HG03575 (cell line): Measurements from ENCODE around the gene MAML3.

Source experiments
- ATAC-seq: cut with Tn5 transposase; IDR thresholded peaks from one replicate; pipeline ENCODE4 v1.9.1; 2021; ENCODE audit not compliant: unreplicated experiment, insufficient number of reproducible peaks, low FRiP score; ENCODE audit errors: extremely low read depth

The MAML3 gene

GRCh38 chr4:139686130-139686529 is 467.9 kb downstream of the MAML3 start:
- ATAC-seq = no peak

- no peak for ATAC-seq
Observed at GRCh38 chr4:139685180-139685579, 468.8 kb downstream of the MAML3 start.

- no peak for ATAC-seq
Observed at GRCh38 chr4:139684351-139684750, 469.6 kb downstream of the MAML3 start.

DNA sequence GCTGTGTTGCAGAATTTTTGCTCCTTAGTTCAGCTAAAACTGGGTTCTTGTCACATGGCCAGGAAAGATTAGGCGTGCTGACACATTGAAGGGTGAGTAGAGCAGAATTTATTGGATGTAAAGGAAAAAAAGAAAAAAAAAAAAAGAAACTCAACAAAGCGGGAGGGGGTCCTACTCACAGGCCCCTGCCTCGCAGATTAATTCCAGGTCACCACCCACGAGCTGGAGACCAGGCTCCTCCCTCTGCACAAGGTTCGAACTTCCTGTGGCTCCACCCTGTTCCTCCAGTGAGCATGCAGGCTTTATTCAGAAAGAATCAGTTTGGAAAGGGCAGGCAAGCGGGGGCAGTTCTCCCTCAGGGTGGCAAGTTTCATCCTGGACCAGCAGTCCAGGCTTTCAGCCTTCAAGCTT is 471.2 kb downstream of the MAML3 start:
- no peak for ATAC-seq

DNA sequence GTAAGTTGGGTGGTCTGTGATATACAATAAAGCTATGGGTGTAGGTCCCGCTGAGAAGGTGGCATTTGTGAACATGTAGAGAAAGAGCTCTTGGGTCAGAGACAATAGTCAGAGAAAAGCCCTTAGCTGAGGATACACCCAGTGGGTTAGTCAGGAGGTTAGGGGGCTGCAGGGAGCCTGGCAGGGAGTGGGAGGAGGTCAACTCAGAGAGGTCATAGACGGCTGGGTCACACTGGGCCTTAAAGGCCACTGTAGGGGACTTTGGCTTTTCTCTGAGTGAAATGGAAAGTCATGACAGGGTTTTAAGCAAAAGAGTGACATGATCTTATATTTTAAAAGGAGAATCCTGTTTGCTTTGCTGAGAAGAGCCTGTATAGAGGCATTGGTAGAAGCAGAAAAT is 471.7 kb downstream of the MAML3 start:
- no peak for ATAC-seq

DNA sequence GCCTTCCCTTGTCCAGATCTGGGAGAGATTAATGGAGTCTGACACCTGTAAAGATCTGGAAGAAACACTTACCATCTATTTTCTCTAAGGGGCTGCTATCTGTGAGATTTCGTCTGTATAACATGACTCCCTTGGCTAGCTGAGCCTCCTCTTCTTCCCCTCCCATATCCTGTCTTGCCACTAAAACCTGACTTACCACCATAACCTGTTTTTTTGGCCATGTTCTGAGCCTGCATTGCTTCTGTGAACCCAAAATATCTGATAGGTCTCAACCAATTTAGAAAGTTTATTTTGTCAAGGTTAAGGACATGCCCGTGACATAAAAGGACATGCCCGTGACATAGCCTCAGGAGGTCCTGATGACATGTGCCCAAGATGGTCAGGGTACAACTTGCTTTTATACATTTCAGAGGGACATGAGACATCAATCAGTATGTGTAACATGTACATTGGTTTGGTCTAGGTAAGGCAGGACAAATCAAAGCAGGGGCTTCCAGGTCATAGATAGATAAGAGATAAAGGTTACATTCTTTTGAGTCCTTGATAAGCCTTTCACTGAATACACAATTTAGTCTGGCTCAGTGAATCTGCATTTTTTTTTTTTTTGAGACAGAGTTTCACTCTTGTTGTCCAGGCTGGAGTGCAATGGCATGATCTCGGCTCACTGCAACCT is 476.9 kb downstream of the MAML3 start:
- no peak for ATAC-seq

DNA sequence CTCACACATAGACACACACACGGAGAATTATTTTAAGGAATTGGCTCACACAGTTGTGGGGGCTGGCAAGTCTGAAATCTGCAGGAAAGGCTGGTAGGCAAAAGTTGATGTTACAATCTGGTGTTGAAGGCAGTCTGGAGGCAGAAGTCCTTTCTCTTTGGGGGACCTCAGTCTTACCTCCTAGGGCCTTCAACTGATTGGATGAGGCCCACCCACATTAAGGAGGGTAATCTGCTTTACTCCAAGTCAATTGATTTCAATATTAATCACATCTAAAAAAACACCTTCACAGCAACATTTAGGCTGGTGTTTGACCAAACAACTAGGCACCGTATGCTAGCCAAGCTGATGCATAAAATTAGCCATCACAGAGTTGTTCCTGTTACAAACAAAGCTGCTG is 477.6 kb downstream of the MAML3 start:
- ATAC-seq = no peak

- ATAC-seq = no peak
Observed at GRCh38 chr4:139675651-139676050, 478.3 kb downstream of the MAML3 start.

DNA sequence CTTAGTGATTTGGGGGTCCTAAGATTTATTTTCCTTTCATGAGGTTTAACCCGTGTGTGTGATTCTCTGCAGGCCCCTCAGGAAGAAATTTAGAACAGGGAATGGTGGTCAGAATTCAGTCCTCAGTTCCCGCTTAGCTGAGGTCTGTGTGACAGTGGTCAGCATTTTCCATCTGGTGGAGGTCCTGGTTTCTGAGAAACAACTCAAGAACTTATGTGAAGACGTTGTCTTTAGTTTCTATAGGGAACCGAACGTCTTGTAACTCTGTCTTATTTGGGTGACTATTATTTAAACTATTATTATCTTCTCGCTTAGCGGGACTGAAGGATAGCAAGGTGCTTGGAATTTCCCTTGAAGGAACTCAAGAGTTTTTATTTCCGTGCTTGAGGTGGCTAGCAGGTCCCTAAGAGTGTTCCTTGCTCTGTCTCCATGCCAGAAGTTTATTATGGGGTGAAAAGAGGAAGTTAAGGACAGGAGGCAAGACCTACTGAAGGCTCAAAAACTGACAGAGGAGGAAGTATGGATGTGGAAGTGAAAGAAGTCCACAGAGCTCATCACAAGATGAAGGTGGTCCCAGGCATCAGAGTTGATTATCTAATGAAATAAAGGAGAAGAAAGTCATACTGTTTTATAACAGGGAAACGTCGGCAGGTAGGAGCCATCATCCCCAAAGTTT is 479.0 kb downstream of the MAML3 start:
- no peak for ATAC-seq

- no peak for ATAC-seq
Observed at GRCh38 chr4:139672732-139673131, 481.3 kb downstream of the MAML3 start.

GRCh38 chr4:139672215-139672614 is 481.8 kb downstream of the MAML3 start:
- ATAC-seq = no peak

DNA sequence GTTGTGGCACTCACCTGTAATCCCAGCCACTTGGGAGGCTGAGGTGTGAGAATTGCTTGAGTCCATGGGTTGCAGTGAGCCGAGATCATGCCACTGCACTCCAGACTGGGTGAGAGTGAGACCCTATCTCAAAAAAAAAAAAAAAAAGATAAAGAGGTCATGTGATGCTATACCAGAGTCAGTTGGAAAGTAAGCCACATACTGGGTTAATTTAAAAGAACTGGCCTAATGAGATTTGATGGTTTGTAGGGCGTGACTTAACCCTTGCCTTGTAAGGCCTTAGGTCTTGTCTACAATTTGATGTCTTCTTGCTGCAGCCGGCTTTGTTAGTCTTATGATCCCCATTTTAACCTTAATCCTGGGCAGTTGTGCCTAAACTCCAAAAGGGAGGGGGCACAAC is 483.2 kb downstream of the MAML3 start:
- ATAC-seq = no peak

DNA sequence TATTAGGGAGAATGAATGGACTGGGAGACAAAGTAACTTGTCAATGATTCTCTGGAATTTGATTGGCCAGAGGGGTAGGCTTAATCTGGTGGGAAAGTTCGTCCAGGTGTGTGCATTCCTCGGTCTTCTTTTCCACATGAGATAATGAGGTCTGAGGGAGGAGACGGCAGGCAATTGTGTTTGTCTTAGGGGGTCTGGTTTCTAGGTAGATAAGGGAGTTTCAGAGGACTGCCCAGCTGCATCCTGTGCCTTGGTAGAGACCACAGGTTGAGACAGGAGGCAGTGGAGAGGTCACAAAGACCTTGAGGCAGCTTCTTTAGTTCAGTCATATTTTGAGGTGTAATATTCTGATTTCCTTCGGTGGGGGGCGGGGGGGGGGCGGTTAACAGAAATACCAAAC is 484.1 kb downstream of the MAML3 start:
- no peak for ATAC-seq

DNA sequence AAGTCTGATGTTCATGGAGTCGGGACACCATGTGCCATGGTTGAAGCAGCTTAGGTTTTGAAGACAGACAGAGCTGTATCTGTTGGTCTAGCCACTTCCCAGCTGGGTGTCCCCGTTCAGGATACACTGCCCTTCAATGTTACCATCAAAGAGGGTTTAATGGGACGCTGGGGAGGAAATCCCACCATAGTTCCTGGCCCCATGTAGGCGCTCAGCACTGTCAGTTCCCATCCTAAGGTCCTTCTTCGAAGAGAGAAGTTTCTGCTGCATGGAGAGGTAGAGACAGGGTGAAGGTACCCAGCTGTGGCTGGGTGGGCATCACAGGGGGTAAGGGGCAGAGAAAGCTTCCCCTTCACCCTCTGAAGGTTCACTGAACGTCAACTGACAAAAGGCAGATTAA is 484.6 kb downstream of the MAML3 start:
- ATAC-seq = no peak

DNA sequence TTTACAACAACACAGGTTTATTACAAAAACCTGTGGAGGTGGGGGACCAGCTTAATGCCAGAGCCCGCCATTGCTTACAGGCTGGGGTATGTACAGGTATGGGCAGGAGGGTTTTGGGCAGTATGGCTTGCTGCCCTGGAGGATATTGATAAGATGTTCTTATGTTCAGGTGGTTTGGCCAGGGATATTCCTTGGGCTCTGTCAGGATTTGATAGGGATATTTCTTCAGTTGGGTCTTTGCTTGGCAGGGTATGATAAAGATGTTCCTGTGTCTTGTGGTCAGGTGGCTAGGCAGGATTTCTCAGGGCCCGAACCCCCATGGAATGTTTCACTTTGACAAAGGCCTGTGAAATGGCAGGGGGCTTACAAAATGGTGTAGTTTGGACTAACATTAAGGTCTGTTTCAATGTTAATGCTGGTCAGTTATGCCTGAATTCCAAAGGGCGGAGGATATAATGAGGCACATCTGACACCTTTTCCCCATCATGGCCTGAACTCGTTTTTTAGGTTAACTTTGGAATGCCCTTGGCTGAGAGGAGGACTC is 485.3 kb downstream of the MAML3 start:
- no peak for ATAC-seq

GRCh38 chr4:139668036-139668435 is 485.9 kb downstream of the MAML3 start:
- no peak for ATAC-seq
